Panc1 (cell line): ENCODE data around the gene AIRE. TPM values are rescaled to one million over a fixed set of nuclear protein-coding genes. Genes with fewer than 3 reads are reported as not detected.

Experiments used
- ATAC-seq: fragments of 200-7000 bp; cut with Tn5 transposase; 2 replicates; pipeline ENCODE4 v1.9.1; 2020; ENCODE audit warnings: mild to moderate bottlenecking, moderate library complexity
- BruUV-seq: library from RNA; stranded (reverse); fragments of 400-500 nt; replicated peaks from 2 replicates; lab custom pipeline; 2021; lab: Mats Ljungman, UMichigan
- CTCF ChIA-PET: fragments of 300-600 bp; sonication (Branson Sonifier 250); formaldehyde crosslinking; loops from one replicate; lab custom pipeline; 2022; ENCODE audit warnings: antibody characterized with exemption; lab: Charles Lee
- POLR2A ChIA-PET: fragments of 300-600 bp; sonication (Branson Sonifier 250); formaldehyde crosslinking; loops from one replicate; lab custom pipeline; 2022; ENCODE audit warnings: antibody characterized with exemption; lab: Charles Lee
- DNase-seq: peaks from one replicate; pipeline ENCODE4 v3.0.0-alpha.2; 2010; ENCODE audit warnings: low read depth, low spot score
- H3K27ac ChIP-seq: 2 replicates; pipeline ENCODE4 v1.5.1; 2011; ENCODE audit warnings: mild to moderate bottlenecking, low read length, inconsistent platforms
- H3K27me3 ChIP-seq: fragments of 200-500 bp; sonication (Bioruptor generic); 2 replicates; pipeline ENCODE4 v1.6.0; 2014; ENCODE audit warnings: low read length, inconsistent platforms; ENCODE audit not compliant: control insufficient read depth, insufficient read depth
- H3K36me3 ChIP-seq: fragments of 200-500 bp; sonication (Bioruptor generic); 2 replicates; pipeline ENCODE4 v1.5.1; 2014; ENCODE audit warnings: inconsistent platforms, mild to moderate bottlenecking, low read length, moderate library complexity; ENCODE audit not compliant: control insufficient read depth, insufficient read depth
- H3K4me1 ChIP-seq: 2 replicates; pipeline ENCODE4 v1.5.1; 2011; ENCODE audit warnings: inconsistent platforms, mild to moderate bottlenecking, low read length, moderate library complexity; ENCODE audit not compliant: control insufficient read depth, insufficient read depth
- H3K4me3 ChIP-seq, 2 experiments: 2 replicates each; pipeline ENCODE4 v1.5.1; 2011 to 2012; ENCODE audit warnings: low read depth in 2 of 2, low read length in 2 of 2, mild to moderate bottlenecking in 2 of 2, inconsistent platforms in 1 of 2, moderate library complexity in 1 of 2
- H3K9me3 ChIP-seq: fragments of 200-500 bp; sonication (Bioruptor generic); 2 replicates; pipeline ENCODE4 v1.5.1; 2014; ENCODE audit warnings: low read depth, mild to moderate bottlenecking, inconsistent platforms, low read length, moderate library complexity; ENCODE audit not compliant: control insufficient read depth, insufficient read depth
- CTCF ChIP-seq: fragments of 450-650 bp; IDR thresholded peaks from 2 replicates; pipeline ENCODE4 v1.5.1; 2017; ENCODE audit warnings: mild to moderate bottlenecking
- POLR2AphosphoS5 ChIP-seq: IDR thresholded peaks from 2 replicates; pipeline ENCODE4 v1.6.1; 2012; ENCODE audit warnings: mild to moderate bottlenecking, low read depth, low read length, moderate library complexity
- REST ChIP-seq, 2 experiments: IDR thresholded peaks; 2 replicates each; pipeline ENCODE4 v1.6.1; 2011 to 2012; ENCODE audit warnings: low read depth in 2 of 2, control low read depth in 1 of 2, low read length in 1 of 2, mild to moderate bottlenecking in 1 of 2, moderate library complexity in 1 of 2; ENCODE audit not compliant: insufficient read depth in 1 of 2
- SIN3A ChIP-seq: IDR thresholded peaks from 2 replicates; pipeline ENCODE4 v1.6.1; 2012; ENCODE audit warnings: low read depth, mild to moderate bottlenecking, low read length, moderate library complexity, borderline replicate concordance; ENCODE audit not compliant: insufficient read depth
- TCF7L2 ChIP-seq: IDR thresholded peaks from 2 replicates; pipeline ENCODE4 v1.6.1; 2011; ENCODE audit warnings: mild to moderate bottlenecking, low read depth, low read length, inconsistent platforms
- in situ Hi-C: cut with HindIII; loops from 2 replicates; pipeline ENCODE4 v1.10.0; 2016; ENCODE audit warnings: low sequenced_read_pairs, low pct_unique_long_range_greater_than_20kb
- intact Hi-C: fragments of 100-400 bp; cut with micrococcal nuclease; formaldehyde crosslinking; loops from one replicate; pipeline ENCODE4 v1.10.0; 2022; ENCODE audit not compliant: unreplicated experiment
- total RNA-seq: library from RNA; stranded (reverse); gene quantifications from one replicate; pipeline ENCODE4 v1.2.1, GENCODE V29; 2021; ENCODE audit not compliant: unreplicated experiment

AIRE gene
- total RNA-seq, 1 experiment from 2014 or later, result not detected

GRCh38 chr21:44260791-44261631 is 24.7 kb upstream of the AIRE start:
- no peak for ATAC-seq
- ChIA-PET CTCF (no interaction called here), POLR2A (no interaction called here)
- H3K27ac ChIP-seq, result no peak overlapping the region
- in situ Hi-C loops (no loop called here), intact Hi-C loops (no loop called here)
- no peak for DNase-seq
- H3K36me3 ChIP-seq, result no peaks in the 10 kb centered on the region
- H3K4me1 ChIP-seq, result no peaks in the 10 kb centered on the region
- H3K27me3 ChIP-seq, result no peaks in the 10 kb centered on the region
- H3K9me3 ChIP-seq, result no peaks in the 10 kb centered on the region
- H3K4me3 ChIP-seq, result no peak overlapping the region
- TF ChIP-seq REST (IDR thresholded peaks at IDR 0.05; ENCODE audit: insufficient read depth in 1 of 2, low read depth in 2 of 2, low read length in 1 of 2) (no peak), SIN3A (no peak), POLR2AphosphoS5 (no peak), CTCF (no peak), TCF7L2 (no peak)
- BruUV-seq, result no TSS peak

DNA sequence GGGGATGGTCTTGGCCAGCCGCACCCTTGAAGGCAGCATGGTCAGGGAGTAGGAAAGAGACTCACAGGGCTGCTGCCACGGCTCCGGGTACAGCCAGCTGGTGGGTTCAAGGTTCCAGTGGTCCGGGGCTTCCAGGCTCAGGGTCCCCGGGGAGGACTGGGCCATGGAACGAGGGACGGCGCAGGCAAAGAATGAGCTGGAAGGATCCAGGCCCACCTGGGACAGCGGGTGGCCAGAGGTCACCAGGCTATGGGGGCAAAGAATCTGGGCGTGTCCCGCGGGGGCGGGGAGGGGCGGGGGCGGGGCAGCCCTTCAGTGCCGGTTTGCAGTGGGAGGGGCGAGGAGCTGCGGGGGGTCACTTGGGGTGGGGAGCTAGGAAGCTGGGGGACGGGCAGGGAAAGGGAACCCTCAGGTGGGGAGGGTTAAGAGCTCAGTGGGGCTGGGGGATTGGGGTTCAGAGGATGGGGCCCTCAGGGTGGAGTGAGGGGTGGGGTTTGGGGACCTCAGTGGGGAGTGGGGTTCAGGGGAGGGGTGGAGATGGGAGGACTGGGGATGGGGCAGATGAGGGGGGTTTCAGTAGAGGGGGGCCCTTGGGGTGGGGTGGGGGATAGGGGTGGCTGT is 23.9 kb upstream of the AIRE start, which contains the start of gene DNMT3L:
Gene DNMT3L (minus strand): TSS at position 223 of the 621 bp plus-strand sequence. CDS start 638 bp downstream, outside the sequence.
- in situ Hi-C loops (no loop called here), intact Hi-C loops (no loop called here)
- H3K9me3 ChIP-seq, result no peaks in the 10 kb centered on the region
- no peaks in the 10 kb centered on the region for H3K27me3 ChIP-seq
- ChIA-PET POLR2A (no interaction called here), CTCF (no interaction called here)
- ATAC-seq (0 out of 2 replicates have a peak, but pooled peaks have one; percentile 44), DNase-seq (no peak)
- no peak within 1 kb of the TSS for H3K27ac ChIP-seq
- BruUV-seq, result no TSS peak
- TF ChIP-seq CTCF (no peak), TCF7L2 (no peak), REST (IDR thresholded peaks at IDR 0.05; ENCODE audit: insufficient read depth in 1 of 2, low read depth in 2 of 2, low read length in 1 of 2) (no peak), SIN3A (no peak), POLR2AphosphoS5 (no peak)
- no peaks in the 10 kb centered on the region for H3K36me3 ChIP-seq
- no peaks in the 10 kb centered on the region for H3K4me1 ChIP-seq
- no peak within 1 kb of the TSS for H3K4me3 ChIP-seq
